GM21529 (cell line): Measurements from ENCODE around the gene LIPC.

ENCODE experiments used
- ATAC-seq: cut with Tn5 transposase; IDR thresholded peaks from one replicate; pipeline ENCODE4 v1.9.1; 2021; ENCODE audit not compliant: unreplicated experiment

Gene LIPC

GRCh38 chr15:58431221-58432149 is at the start of gene LIPC:
LIPC (plus strand) TSS chr15:58431991; CDS start chr15:58432033, 42 bp downstream.
- ATAC-seq: no peak

- no peak for ATAC-seq
Measured at GRCh38 chr15:58383876-58384275, 47.9 kb upstream of the LIPC start.

- ATAC-seq: no peak
Measured at GRCh38 chr15:58384667-58385066, 47.1 kb upstream of the LIPC start.

- no peak for ATAC-seq
Measured at GRCh38 chr15:58386081-58386480, 45.7 kb upstream of the LIPC start.

GRCh38 chr15:58386641-58387040 is 45.1 kb upstream of the LIPC start:
- ATAC-seq: no peak

- ATAC-seq: no peak
Measured at GRCh38 chr15:58387130-58387529, 44.7 kb upstream of the LIPC start.

GRCh38 chr15:58388211-58388610 is 43.6 kb upstream of the LIPC start:
- no peak for ATAC-seq

GRCh38 chr15:58390118-58390517 is 41.7 kb upstream of the LIPC start:
- ATAC-seq: no peak

GRCh38 chr15:58390655-58391054 is 41.1 kb upstream of the LIPC start:
- ATAC-seq: no peak

GRCh38 chr15:58391088-58391487 is 40.7 kb upstream of the LIPC start:
- no peak for ATAC-seq

GRCh38 chr15:58392141-58392540 is 39.6 kb upstream of the LIPC start:
- no peak for ATAC-seq

GRCh38 chr15:58392611-58393161 is 39.1 kb upstream of the LIPC start:
- ATAC-seq: no peak

GRCh38 chr15:58393241-58393662 is 38.5 kb upstream of the LIPC start:
- no peak for ATAC-seq

GRCh38 chr15:58396181-58396580 is 35.6 kb upstream of the LIPC start:
- ATAC-seq: no peak

GRCh38 chr15:58398071-58398470 is 33.7 kb upstream of the LIPC start:
- ATAC-seq: no peak

GRCh38 chr15:58398643-58399042 is 33.1 kb upstream of the LIPC start:
- ATAC-seq: no peak

- no peak for ATAC-seq
Measured at GRCh38 chr15:58399739-58400138, 32.1 kb upstream of the LIPC start.

GRCh38 chr15:58401276-58401675 is 30.5 kb upstream of the LIPC start:
- no peak for ATAC-seq

GRCh38 chr15:58401991-58402649 is 29.7 kb upstream of the LIPC start:
- ATAC-seq: no peak

- ATAC-seq: no peak
Measured at GRCh38 chr15:58403581-58403980, 28.2 kb upstream of the LIPC start.

- ATAC-seq: no peak
Measured at GRCh38 chr15:58404020-58404419, 27.8 kb upstream of the LIPC start.

- no peak for ATAC-seq
Measured at GRCh38 chr15:58404722-58405121, 27.1 kb upstream of the LIPC start.
